GM18868 (cell line): ENCODE measurements around the gene RAPGEF5.

ENCODE experiments used
- ATAC-seq: cut with Tn5 transposase; IDR thresholded peaks from one replicate; pipeline ENCODE4 v1.9.1; 2021; ENCODE audit warnings: mild to moderate bottlenecking, moderate library complexity; ENCODE audit not compliant: unreplicated experiment

Gene RAPGEF5

DNA sequence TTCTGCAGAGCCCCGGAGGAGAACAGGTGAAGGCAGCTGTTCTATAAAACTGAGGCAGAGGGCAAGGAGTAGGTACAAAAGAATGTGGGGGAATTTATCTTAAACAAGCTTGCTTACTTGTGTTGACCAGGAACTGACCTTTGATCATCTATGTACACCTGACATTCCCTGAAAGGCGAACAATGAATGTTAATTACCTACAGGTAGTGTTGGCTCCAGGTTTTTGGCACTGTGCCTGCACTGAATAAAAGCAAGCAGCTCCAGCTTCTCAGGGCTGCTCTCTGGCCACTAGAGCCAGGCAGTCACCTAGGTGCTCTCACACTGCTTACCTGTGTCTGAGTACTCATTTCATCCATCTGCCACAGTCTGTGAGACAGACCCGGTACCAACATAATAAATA is 87.0 kb downstream of the RAPGEF5 start:
- ATAC-seq: no peak

DNA sequence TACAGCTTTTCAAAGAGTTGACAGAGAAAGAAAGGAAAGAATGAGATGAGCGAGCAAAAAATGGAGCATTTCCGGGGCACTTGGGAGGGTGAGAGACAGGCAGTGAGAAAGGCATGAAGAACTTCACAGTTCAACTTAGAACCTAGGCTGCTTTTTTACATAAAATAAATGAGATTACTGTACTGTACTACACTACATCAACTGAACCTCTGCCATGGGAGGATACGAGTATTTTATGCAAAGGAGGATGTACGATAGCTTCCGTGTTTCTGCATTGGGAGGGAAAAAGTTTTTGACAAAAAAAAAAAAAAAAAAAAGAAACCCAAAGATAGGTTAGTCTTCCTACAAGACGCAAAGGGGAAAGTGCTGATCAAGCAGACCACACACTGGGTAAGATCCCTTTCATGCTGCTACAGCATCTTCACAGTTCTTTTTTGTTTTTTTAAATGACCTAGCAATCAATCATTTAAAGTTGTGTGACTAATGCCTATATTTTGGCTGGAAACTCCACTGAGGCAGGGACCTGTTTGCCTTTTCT is 88.0 kb downstream of the RAPGEF5 start:
- no peak for ATAC-seq

DNA sequence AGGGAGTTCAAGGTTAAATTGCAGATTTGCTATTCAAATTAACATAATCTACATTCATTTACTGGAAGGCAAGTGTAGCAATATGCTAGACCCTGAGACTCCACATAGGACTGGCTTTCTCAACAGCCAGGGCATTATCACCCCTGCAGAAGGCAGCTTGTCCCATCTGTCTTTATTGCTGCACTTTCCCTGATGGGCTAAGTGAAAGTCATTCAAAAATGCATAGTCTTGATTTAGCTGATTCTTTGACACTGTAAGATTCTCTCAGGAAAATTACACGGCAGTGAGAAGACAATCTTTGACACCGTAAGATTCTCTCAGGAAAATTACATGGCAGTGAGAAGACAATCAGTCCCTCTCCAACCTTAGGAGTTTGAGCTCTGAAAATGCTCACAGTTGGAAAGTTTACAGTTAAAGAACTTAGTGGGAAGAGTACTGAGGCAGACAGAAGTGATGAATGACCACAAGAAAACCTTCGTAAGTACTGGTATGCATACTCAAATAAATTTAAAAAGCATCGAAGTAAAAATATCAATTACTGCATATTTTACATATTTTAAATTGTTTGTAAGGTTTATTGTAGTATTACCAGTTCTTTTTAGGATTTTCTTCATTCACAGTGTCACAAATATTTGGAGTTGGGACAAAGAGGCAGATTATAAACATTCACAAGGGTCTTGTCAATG is 88.9 kb downstream of the RAPGEF5 start:
- ATAC-seq: no peak

DNA sequence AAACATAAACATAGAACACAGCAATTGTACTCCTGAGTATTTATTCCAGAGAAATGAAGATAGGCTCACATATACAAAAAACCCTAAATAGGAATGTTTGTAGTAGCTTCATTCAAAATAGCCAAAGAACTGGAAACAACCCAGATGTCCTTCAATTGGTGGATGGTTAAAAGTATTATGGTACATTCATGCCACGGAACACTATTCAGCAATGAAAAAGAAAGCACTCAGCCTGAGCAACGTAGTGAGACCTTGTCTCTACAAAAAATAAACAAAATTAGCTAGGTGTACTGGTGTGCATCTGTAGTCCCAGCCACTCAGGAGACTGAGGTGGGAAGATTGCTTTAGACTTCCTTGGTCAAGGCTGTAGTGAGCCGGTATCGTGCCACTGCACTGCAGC is 94.4 kb downstream of the RAPGEF5 start:
- no peak for ATAC-seq

DNA sequence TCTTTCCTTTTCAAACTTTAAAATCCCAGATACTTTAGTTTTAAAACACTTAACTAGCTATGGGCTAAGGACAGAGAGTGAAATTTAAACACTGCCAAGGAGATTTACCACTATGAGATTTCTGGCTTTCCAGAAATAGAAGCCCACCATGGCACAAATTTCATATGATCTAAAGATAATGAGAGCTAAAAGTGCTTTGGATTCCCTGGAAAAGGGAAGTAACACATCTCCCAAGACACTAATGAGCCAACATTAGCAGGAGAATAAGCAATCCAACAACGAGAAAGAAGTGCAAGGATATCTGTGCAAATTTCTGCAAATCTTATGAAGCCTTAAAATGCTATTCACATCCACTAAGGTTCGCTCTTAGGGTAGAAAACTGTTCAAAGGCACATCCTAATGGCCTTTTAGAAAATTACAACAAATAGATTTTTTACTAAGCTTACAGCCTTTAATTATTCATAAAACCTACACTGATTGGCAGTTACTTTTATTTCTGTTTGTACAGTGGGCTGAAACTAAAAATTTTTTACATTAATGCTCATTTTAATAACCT is 100.3 kb downstream of the RAPGEF5 start:
- no peak for ATAC-seq

DNA sequence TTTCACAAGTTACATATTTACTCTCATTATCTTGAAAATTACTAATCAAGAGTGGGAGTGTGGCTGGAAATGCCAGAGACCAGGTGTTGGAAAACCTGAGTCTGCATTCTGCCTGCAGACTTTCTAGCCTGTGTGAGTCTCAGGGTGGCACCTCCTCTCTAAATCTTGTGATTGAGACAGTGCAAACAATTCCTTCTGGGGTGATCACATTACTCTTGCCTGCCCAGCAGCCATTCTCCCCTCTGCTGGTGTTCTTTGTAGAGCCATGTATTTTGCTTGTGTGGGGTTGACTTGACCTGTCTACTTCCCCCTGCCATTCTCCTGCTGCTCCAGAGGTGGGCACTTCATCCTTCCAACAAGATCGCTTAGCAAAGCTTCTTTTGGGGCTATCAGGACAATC is 101.1 kb downstream of the RAPGEF5 start:
- ATAC-seq: no peak

DNA sequence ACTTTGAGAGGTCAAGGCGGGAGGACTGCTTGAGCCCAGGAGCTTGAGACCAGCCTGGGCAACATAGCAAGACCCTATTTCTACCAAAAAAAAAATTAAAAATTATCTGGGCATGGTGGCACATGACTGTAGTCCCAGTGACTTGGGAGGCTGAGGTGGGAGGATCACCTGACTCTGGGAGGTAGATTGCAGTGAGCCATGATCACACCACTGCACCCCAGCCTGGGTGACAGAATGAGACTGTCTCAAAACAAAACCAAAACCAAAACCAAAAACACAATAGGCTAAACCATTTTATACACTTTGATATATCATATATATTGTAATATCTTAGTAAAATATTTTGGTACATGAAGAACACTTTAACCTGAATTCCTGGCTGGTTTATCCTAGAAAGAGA is 101.6 kb downstream of the RAPGEF5 start:
- ATAC-seq: no peak

DNA sequence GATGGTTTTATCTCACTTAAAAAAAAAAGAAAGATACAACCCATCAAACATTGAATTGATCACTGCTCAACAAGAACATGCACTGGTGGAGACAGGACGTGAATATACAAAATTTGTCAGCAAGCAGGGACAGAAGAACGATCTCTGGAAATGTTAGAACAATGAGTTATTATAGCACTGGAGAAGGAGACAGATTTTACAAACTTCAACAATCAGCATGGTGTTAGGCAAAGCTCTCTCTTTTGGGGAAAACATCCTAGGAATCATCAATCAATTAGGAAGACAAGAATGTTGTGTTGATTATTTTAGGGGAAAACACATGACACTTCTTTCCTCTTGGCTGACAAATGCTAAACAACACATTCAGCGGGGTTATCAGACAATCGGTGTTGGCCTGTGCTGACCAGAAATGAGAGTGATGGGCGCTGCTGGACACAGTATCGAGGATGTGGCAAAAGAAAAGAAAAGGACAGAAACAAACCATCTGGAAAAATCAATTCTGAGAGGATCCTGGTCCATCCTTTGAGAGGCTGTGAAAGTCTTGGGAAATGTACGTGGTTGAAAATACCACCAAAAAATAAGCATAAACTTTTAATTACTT is 103.9 kb downstream of the RAPGEF5 start:
- ATAC-seq: no peak

DNA sequence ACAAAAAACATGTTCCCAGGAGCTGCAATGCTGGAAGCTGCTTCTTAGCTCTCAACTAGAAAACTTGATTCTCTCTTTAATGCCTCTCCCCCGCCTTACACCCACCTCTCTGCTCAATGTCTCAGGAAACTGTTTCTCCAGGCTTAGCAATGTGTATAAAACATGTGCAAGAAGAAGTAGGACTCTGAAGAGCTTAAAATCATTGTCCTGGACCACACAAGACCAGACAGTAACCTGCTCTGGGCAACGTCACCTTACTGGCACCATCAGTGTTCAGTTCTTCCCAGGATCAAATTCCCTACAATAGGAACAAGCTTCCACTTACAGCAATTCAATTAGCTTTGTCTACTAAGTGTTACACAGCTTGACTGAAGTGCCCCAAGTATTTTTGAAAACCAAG is 104.9 kb downstream of the RAPGEF5 start:
- no peak for ATAC-seq

DNA sequence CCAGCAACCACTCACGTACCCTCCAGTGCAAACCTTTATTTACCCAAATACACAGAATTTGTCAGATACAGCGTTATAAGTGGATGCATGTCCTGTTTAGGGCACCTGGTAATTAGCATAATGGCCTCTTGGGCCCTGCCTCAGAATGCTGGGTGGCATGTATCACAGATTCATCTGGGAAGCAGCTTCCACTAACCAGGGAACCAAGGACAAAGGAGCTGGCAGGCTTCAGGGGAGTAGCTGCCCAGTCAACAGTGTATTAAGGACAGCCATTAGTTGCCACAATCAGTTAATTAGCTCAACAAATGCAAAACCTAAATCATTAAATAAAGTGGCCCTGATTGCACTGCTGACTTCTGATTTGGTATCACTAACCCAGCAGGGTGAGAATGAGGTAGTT is 105.7 kb downstream of the RAPGEF5 start:
- no peak for ATAC-seq

DNA sequence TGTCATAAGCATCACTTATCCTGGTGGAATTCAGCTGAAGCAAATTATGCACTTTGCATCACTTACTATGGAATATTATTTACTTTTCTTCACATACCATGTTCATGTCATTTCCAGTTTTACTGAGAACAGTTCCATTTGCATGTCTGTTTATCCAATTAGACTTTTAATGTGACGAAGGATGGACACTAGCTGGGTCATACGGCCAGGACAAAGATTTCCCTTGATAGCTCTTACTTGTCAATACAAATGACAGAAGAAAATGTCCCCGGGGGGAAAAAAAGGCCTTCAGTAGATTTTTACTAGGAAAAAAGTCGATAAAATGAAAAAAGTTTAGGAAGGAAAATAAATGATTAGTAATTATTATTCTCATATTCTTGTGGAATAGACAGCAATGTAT is 106.6 kb downstream of the RAPGEF5 start:
- no peak for ATAC-seq

DNA sequence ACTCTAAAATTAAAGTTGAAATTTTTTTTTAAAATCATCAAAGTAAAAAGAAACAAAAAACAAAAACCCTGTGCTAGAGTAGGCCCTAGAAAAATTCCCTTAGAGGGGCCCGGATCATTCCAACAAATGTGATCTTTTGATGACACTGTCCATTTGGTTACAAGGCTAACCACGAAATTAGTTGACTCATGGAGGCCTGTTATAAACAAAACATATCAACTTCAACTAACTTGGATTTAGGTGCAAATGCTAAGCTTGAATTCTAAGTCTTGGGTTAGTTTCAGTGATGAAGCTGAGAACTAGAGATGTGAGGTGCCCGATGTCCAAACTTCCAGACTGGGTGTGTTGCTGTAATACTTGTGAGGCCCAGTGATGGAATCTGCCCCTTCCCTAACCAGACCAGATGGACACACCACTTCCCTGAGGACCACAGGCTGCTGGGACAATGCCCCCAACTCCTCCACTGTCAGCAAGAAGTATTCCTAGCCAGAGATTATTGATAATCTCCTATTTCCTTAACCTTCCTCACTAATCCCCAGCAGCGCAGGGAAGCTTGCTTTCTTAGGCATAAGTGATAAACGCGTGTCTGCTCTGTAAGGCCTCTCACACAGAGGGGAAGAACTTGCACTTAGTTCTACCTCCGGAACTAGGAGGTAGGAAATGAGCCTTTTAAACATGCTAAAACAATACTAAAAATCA is 108.7 kb downstream of the RAPGEF5 start:
- ATAC-seq: no peak

DNA sequence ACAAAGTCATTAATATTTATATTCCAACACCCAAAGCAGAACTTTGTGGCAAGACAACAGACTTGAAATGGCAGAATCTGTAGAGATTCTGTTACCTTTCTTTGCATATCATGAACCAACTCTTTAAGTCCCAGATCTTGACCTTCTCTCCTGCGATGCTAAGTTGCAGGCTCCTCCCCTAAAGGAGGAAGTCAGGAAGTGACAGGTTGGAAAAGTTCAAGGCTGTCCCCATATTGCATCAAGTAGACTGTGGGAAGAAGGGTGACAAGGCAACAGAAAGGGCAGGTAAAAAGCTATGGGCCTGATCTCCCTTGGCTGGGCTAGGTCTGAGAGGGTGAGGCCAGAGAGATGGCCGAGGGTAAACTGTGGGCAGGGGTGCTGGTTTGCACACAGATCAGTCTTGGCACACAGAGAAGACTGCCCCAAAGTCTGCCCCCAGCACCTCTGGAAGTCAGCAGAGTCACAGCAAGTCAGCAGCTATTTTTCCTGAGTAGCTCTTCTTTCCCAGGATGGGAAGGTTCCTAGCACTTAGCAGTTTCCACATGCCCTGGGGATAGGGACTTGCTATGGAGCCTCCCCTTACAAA is 115.1 kb downstream of the RAPGEF5 start:
- ATAC-seq: no peak

DNA sequence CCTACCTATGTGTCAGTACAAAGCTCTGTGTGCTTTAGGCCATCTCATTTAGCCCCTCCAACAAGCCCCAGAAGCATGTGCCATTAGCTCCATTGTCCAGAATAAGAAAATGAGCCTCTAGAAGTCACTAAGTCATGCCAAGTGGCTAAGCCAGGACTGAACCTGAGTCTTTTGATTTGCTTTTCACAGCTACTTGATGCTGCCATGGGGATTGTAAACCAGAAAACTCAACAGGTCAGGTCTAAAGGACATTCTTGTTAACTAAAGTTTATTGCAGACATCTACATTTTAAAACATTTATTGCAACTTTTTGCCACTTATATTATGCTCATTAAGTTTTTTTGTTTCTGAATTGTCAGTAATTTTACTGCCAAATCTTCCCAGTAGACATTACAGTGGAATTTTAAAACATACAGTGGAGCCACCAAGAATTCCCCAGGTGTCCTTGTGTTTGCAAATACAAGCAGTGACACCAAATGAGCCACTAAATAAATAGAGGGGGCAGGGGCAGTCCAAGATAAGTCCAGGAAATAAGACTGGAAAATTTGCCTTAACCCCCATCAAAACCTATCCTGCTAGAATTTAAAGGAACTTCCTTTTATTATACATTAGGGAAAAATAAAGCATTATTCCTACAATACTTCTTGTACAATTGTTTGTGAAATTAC is 115.9 kb downstream of the RAPGEF5 start:
- no peak for ATAC-seq

DNA sequence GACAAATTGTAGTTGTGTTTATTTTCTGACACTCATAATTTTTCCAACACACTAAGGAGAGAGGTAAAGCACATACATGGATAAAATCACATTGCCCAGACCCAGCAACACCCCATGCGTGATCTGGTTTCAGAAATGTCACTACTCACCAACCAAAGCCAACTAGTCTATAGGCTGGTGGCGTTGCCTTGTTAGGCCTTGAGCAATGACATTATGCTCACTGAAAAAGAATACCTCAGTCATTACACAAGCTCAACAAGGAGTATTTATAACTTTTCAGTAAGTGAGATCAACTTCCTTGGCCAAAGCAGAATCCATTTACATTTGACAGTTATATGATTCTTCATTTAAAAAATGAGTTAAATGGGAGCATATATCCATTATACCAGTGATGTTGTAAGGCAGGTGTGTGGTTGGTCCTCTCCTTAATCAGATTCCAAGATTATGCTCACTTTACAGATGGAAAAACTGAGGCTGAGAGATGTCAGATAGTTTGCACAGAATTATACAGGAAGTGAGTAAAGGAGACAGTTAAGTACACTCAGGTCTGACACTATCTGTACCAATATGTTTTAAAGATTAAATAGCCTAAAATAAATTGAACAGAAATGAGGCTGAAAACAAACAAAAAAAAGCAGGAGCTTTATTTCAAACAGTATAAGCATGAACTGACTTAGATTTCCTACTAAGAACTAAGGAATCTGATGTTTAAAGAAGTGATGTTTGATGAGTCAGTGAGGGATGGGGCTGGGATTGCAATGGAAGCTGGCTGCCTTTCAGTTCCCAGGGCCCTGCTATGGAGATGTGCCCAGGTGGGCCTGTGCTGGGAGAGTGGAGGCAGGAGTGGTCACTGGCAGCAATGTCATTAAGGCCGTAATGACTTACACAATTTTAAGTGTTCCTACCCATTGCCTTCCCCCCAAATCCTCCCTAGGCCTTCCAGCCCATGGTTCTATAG is 118.3 kb downstream of the RAPGEF5 start:
- no peak for ATAC-seq

DNA sequence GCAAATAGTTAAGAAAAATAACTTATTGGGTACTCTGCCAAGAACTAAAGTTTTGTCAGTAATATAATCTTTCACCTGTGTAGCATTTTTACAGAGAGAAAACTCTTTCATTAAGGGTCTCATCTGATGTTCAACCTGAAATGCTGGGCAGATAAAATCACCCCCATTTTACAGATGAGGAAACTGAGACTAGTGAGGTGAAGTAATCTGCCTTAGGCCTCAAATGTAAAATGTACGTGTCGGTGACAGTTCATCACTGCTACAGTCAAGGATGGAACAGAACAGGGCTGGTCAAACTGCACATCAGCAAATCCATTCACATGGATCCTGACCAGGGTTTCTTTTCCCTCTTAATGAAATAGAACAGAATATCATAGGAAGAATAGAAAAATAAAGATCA is 121.8 kb downstream of the RAPGEF5 start:
- no peak for ATAC-seq

DNA sequence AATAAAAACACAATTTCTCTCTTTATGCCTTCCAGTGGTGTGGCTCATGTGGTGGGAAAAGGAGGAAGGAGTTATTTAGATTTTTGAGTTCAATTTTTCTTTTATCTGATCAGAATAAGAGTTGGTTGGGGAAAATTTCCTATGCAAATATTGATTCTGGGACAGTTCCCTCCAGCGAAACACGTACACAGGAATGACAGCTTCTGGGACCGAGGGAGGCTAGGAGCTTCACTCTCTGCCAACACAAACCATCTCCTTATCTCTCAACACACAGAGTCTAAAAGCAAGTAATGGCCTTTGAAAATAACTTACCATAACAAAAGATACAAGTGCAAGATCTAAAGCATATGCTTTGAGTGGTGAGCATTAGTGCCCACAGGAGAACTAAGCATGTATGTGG is 122.7 kb downstream of the RAPGEF5 start:
- no peak for ATAC-seq

DNA sequence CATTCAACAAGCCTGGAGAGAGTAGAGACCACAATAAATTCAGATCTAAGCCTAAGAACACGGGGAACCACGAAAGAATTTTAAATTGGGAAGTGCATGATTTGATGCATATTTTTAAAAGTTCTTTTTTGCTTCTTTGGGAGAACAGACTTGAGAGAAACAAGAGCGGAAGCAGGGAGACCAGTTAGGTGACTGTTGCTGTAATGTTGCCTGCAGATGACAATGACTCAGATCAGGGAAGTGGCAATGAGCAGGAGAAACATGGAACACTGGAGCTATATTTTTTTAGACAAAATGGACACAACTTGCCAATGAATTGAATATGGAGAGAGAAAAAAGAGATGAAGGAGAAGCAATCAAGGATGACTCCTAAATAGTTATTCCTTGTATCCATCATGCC is 125.1 kb downstream of the RAPGEF5 start:
- ATAC-seq: no peak

DNA sequence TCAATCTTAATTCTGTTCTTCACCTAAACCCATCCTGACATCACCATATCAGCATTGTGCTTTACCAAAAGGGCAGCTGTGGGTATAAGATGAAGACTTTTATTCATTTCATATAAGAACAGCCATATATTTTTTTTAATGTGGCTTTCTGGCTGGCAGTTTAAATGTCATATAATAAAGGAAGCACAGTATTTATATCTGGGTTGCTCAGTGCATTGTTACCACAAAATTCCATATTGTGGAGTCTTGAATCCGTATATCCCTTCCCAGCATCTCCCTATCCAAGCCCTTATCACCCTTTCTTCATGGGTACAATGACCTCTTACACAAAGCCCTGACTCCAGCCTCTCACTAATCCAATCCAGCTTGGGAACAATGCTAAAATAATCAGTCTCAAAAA is 125.8 kb downstream of the RAPGEF5 start:
- ATAC-seq: no peak

DNA sequence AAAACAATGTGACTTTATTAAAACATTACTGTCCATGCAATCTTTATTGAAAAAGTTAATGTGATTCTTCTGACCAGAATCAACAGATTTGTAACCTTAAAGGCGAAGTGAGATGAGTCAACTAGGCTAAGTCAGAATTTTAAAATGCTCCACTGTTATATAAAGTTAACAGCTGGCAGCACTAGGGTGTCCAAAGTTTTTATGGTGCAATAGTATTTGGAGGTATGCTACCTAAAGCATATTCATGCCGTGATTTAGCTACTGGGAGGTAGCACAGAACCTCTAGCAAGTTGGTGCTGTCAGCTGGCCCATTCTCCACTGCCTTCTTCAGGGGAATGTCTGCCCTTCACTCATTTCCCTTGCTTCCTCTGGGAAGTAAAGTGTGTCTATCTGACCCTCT is 126.7 kb downstream of the RAPGEF5 start:
- ATAC-seq: no peak
